ENCODE measurements around the gene ZNF804B. TPM values are rescaled to one million over a fixed set of nuclear protein-coding genes. Genes with fewer than 3 reads are reported as not detected.

Gene ZNF804B
- polyA plus RNA-seq, 1 donor, result 0.04 TPM

DNA sequence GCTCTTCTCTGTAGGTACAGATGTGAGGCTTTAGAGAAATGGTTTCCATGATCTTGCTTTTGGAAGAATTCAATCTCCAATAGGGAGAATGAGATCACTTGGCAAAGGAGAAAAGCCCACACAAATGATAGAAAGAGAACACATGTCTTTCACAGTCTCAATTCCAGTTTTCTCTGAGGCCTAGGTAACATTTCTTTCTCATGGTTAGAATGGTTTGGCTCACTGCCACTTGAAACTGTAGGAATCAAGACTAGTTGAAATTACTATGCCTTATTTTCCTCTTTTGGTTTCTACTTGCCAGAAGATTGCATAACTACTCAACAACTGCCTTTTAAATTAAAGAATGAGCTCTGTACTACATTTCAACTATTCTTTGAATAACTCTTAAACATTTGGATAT is 312.6 kb downstream of the ZNF804B start:
- H3K4me3 ChIP-seq (ENCODE audit: low read length), result no peak overlapping the region
- no peaks in the 10 kb centered on the region for H3K9me3 ChIP-seq (ENCODE audit: control insufficient read depth, low read depth, low read length)
- DNase-seq, result no peak
- no peaks in the 10 kb centered on the region for H3K4me1 ChIP-seq (ENCODE audit: control insufficient read depth, insufficient read depth, low read length)
- no peak overlapping the region for H3K27ac ChIP-seq (ENCODE audit: low read length)
- H3K27me3 ChIP-seq (ENCODE audit: control insufficient read depth, insufficient read depth, low read length), result no peaks in the 10 kb centered on the region
- H3K36me3 ChIP-seq (ENCODE audit: control insufficient read depth, insufficient read depth, low read length), result no peaks in the 10 kb centered on the region

DNA sequence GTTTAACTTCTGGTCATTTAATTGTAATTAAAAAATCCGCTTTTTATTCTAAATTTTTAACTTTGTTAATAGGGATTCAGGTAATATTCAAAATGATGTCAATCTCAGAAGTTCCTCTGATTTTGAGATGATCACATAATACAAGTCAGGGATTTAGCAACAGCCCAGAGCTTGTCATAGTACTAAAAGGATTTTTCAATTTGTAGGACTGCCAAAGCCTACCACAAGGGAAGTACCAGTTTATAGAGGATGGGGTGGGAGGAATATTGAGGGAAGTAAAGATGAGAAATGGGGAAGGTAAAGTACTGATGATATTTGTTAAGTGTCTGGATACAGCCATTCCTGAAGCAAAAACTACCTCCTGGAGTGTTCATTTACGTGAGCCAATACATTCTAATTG is 314.3 kb downstream of the ZNF804B start:
- Histone ChIP-seq H3K4me1 (ENCODE audit: control insufficient read depth, insufficient read depth, low read length) (no peaks in the 10 kb centered on the region), H3K27me3 (ENCODE audit: control insufficient read depth, insufficient read depth, low read length) (no peaks in the 10 kb centered on the region), H3K36me3 (ENCODE audit: control insufficient read depth, insufficient read depth, low read length) (no peaks in the 10 kb centered on the region), H3K4me3 (ENCODE audit: low read length) (no peak overlapping the region), H3K9me3 (ENCODE audit: control insufficient read depth, low read depth, low read length) (no peaks in the 10 kb centered on the region), H3K27ac (ENCODE audit: low read length) (no peak overlapping the region)
- WGBS (ENCODE audit: insufficient coverage, low lambda C conversion rate), result 100% methylated on average over 1 of the region's 2 CpGs
- DNase-seq, result no peak

DNA sequence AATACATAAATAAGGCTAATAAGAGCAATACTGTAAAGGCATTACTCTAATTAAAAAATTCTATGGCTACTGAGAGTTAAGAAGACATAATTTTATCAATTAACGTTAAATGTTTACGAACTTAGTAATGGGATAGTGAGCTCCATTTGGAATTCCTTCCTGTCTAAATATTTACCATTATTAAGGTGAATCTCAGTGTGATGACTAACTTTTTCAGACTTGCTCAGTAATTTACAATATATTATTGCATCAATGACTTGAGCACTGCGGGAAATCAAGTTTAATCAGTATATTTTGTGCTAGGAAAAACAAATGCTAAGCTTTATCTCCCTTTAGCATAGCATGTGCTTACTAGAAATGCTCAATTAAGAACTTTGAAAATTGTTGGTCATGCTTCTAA is 318.5 kb downstream of the ZNF804B start:
- Histone ChIP-seq H3K27me3 (ENCODE audit: control insufficient read depth, insufficient read depth, low read length) (no peaks in the 10 kb centered on the region), H3K4me1 (ENCODE audit: control insufficient read depth, insufficient read depth, low read length) (no peaks in the 10 kb centered on the region), H3K9me3 (ENCODE audit: control insufficient read depth, low read depth, low read length) (no peaks in the 10 kb centered on the region), H3K36me3 (ENCODE audit: control insufficient read depth, insufficient read depth, low read length) (no peaks in the 10 kb centered on the region), H3K27ac (ENCODE audit: low read length) (no peak overlapping the region), H3K4me3 (ENCODE audit: low read length) (no peak overlapping the region)
- DNase-seq, result no peak
- WGBS (ENCODE audit: insufficient coverage, low lambda C conversion rate), result 65% methylated on average over 2 of the region's 3 CpGs

DNA sequence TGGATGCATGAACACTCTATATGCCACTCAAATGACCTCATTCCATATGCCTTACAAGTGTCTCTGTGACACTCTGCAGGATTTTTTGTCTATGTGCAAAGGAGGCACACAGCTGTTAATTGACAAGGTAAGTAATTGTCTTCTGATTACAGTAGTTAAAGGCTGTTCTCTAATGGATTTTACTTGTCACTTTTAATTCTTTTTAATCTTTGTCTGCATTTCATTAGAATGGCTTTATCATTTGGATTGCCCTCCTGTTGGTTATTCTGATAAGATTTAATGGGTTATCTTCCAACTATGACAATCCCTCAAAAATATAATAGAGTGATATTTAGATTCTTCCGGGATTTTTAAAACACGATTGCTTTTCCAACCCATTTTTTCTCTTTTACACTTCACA is 326.1 kb downstream of the ZNF804B start:
- no peaks in the 10 kb centered on the region for H3K27me3 ChIP-seq (ENCODE audit: control insufficient read depth, insufficient read depth, low read length)
- WGBS (ENCODE audit: insufficient coverage, low lambda C conversion rate), result 93% methylated on average over 2 of the region's 2 CpGs
- H3K36me3 ChIP-seq (ENCODE audit: control insufficient read depth, insufficient read depth, low read length), result no peaks in the 10 kb centered on the region
- H3K9me3 ChIP-seq (ENCODE audit: control insufficient read depth, low read depth, low read length), result no peaks in the 10 kb centered on the region
- no peak overlapping the region for H3K4me3 ChIP-seq (ENCODE audit: low read length)
- DNase-seq, result no peak
- H3K4me1 ChIP-seq (ENCODE audit: control insufficient read depth, insufficient read depth, low read length), result no peaks in the 10 kb centered on the region
- no peak overlapping the region for H3K27ac ChIP-seq (ENCODE audit: low read length)

DNA sequence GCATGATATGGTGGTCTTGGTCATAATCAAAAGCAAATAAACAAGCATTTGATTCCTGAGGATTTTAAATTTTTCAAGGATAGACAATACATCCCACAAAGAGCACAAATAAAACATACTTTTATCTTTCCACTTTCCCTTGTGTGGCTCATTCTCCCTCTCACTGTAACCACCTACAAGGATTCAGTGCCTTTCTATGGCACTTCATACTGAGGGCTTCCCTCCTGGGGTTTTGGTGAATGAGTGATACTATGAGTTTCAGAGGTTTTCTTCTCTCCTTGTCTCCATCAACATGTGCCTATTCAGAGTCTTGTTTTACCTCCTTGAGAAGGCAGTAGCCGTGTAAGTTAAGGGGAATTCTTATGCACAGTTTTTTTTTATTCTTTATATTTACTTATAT is 332.1 kb downstream of the ZNF804B start:
- WGBS (ENCODE audit: insufficient coverage, low lambda C conversion rate), result 60% methylated on average over 1 of the region's 1 CpG
- no peaks in the 10 kb centered on the region for H3K9me3 ChIP-seq (ENCODE audit: control insufficient read depth, low read depth, low read length)
- H3K36me3 ChIP-seq (ENCODE audit: control insufficient read depth, insufficient read depth, low read length), result no peaks in the 10 kb centered on the region
- H3K4me3 ChIP-seq (ENCODE audit: low read length), result no peak overlapping the region
- no peak overlapping the region for H3K27ac ChIP-seq (ENCODE audit: low read length)
- no peak for DNase-seq
- H3K4me1 ChIP-seq (ENCODE audit: control insufficient read depth, insufficient read depth, low read length), result no peaks in the 10 kb centered on the region
- no peaks in the 10 kb centered on the region for H3K27me3 ChIP-seq (ENCODE audit: control insufficient read depth, insufficient read depth, low read length)

DNA sequence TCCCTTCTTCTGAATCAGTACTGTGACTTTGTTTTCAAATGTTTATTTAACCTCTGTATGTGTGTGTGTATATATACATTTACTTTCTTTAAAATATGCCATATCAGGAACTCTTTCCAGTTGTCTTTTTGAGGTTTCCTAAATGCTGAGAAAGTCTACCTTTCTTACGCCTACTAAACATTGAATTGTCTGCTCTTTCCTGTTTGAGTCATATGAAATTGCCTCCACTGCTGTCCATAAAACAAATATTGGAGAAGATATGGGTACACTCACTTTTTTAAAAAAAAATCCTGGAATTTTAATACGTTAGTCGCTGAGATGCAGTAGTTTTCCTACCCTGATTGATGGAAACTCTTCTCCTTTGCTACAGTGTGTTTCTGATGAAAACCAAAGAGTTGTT is 334.8 kb downstream of the ZNF804B start:
- H3K27me3 ChIP-seq (ENCODE audit: control insufficient read depth, insufficient read depth, low read length), result no peaks in the 10 kb centered on the region
- no peak for DNase-seq
- H3K4me1 ChIP-seq (ENCODE audit: control insufficient read depth, insufficient read depth, low read length), result no peaks in the 10 kb centered on the region
- no peak overlapping the region for H3K4me3 ChIP-seq (ENCODE audit: low read length)
- H3K9me3 ChIP-seq (ENCODE audit: control insufficient read depth, low read depth, low read length), result no peaks in the 10 kb centered on the region
- 88% methylated on average over 3 of the region's 3 CpGs for WGBS (ENCODE audit: insufficient coverage, low lambda C conversion rate)
- H3K27ac ChIP-seq (ENCODE audit: low read length), result no peak overlapping the region
- no peaks in the 10 kb centered on the region for H3K36me3 ChIP-seq (ENCODE audit: control insufficient read depth, insufficient read depth, low read length)

DNA sequence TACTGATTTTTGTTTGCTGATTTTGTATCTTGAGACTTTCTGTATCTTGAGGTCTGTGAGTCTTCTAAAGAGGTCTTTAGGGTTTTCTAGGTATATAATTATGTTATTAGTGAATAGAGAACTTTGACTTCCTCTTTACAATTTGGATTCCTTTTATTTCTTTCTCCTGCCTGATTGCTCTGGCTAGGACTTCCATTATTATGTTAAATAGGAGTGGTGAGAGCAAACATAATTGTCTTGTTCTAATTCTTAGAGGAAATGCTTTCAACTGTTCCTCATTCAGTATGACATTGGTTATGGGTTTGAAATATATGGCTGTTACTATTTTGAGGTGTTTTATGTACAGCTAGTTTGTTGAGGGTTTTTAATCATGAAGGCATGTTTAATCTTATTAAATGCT is 344.1 kb downstream of the ZNF804B start:
- Histone ChIP-seq H3K27me3 (ENCODE audit: control insufficient read depth, insufficient read depth, low read length) (no peaks in the 10 kb centered on the region), H3K27ac (ENCODE audit: low read length) (no peak overlapping the region), H3K36me3 (ENCODE audit: control insufficient read depth, insufficient read depth, low read length) (no peaks in the 10 kb centered on the region), H3K9me3 (ENCODE audit: control insufficient read depth, low read depth, low read length) (no peaks in the 10 kb centered on the region), H3K4me1 (ENCODE audit: control insufficient read depth, insufficient read depth, low read length) (no peaks in the 10 kb centered on the region), H3K4me3 (ENCODE audit: low read length) (no peak overlapping the region)
- no peak for DNase-seq

DNA sequence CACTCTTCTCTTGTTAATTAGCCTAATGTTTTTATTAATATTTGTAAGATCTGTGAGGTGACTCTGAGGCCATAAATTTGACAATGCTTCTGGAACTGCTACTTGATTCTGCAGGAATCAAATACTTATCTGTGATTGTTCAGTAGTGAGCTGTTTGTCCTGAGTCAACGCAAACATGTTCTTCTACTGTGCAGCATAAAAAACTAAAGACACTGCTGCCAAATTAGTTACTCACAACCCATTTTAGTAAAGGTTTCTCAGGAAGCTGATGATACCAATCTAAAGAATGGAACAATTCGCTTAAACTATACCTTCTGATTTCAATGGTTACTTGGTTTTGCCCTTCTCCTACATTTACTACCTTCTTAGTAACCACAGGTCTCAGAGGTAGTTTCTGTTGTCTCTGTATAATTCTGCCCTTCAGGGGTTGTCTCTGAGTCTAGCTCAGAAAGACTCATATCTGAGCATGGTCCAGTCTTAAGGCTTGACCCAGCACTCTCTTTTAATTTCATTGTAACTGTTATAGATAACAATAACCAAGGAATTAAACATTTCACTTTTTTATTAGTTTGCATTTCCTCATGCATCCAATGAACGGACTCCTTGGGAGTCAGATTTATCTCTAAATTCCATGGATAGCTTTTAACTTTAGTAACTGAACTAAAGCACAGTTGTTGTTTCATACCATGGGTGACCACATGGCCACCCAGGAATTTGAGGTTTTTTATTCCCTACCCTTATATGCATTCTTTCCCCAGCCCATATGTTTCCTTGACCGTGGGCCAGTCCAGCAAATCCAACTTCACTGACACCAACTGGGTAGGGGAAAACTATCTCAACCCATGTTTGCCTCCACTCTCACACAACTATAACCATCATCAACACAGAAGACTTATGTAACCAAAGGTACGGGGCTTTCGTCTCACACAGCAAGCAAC is 345.5 kb downstream of the ZNF804B start:
- H3K4me3 ChIP-seq (ENCODE audit: low read length), result no peak overlapping the region
- WGBS (ENCODE audit: insufficient coverage, low lambda C conversion rate), result 100% methylated on average over 1 of the region's 6 CpGs
- DNase-seq, result no peak
- no peaks in the 10 kb centered on the region for H3K4me1 ChIP-seq (ENCODE audit: control insufficient read depth, insufficient read depth, low read length)
- no peak overlapping the region for H3K27ac ChIP-seq (ENCODE audit: low read length)
- H3K36me3 ChIP-seq (ENCODE audit: control insufficient read depth, insufficient read depth, low read length), result no peaks in the 10 kb centered on the region
- no peaks in the 10 kb centered on the region for H3K27me3 ChIP-seq (ENCODE audit: control insufficient read depth, insufficient read depth, low read length)
- H3K9me3 ChIP-seq (ENCODE audit: control insufficient read depth, low read depth, low read length), result no peaks in the 10 kb centered on the region

DNA sequence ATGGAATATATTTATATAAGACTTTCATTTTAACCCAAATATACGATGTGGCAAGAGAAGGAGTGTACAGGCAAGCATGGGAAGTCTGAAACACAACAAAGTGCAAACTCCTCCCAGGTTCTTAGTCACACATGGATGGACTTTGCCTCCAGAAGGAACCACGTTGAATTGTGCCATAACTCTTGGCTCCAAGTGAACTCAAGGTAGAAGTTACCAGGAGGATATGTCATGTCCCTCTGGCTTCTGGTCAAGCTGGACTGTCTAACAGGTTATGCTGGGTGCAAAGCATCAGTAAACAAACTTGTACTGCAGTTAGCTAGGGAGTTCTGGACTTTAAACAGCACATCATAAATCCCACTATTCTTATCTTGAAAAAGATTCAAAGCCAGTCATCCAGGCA is 364.4 kb downstream of the ZNF804B start:
- WGBS (ENCODE audit: insufficient coverage, low lambda C conversion rate), result no CpG with 5 or more reads among the region's 2 CpGs
- Histone ChIP-seq H3K36me3 (ENCODE audit: control insufficient read depth, insufficient read depth, low read length) (no peaks in the 10 kb centered on the region), H3K27ac (ENCODE audit: low read length) (no peak overlapping the region), H3K4me3 (ENCODE audit: low read length) (no peak overlapping the region), H3K9me3 (ENCODE audit: control insufficient read depth, low read depth, low read length) (no peaks in the 10 kb centered on the region), H3K27me3 (ENCODE audit: control insufficient read depth, insufficient read depth, low read length) (no peaks in the 10 kb centered on the region), H3K4me1 (ENCODE audit: control insufficient read depth, insufficient read depth, low read length) (no peaks in the 10 kb centered on the region)
- no peak for DNase-seq

DNA sequence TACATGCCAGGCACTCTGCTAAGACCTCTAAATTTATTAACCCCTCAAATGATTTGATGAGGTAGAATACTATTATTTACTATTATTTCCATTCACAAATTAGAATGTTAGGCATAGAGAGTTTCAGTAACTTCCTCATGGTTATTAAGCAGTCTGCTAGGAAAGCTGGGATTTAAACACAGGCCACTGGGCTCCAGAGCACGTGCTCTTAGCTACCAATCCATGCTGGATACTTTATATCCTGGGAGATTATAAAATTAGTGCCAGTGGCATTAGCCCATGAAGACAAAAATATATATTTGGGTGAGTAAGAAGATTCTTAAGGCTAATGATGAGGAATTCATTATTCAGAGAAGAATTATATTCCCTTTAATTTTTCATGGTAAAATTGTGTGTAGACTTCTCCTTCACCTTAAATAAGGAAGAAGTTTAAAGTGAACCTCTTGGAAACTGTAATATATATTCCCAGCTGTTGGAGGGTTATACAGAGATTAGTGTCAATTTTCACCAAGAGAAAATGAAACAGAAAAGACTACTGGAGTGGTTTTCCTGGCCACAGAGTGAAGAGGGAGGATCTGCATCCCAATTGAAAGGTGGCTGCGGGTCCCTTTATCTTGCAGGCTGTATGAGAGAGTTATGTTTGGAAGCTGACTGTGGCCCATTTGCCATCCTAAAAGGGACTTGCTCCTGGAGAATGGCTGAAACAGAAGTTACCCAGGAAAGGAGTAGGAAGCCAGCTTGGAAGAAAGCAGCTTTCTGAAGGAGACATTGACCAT is 370.3 kb downstream of the ZNF804B start:
- no CpG with 5 or more reads among the region's 2 CpGs for WGBS (ENCODE audit: insufficient coverage, low lambda C conversion rate)
- no peaks in the 10 kb centered on the region for H3K4me1 ChIP-seq (ENCODE audit: control insufficient read depth, insufficient read depth, low read length)
- no peak for DNase-seq
- no peaks in the 10 kb centered on the region for H3K9me3 ChIP-seq (ENCODE audit: control insufficient read depth, low read depth, low read length)
- H3K36me3 ChIP-seq (ENCODE audit: control insufficient read depth, insufficient read depth, low read length), result no peaks in the 10 kb centered on the region
- no peak overlapping the region for H3K27ac ChIP-seq (ENCODE audit: low read length)
- H3K27me3 ChIP-seq (ENCODE audit: control insufficient read depth, insufficient read depth, low read length), result no peaks in the 10 kb centered on the region
- no peak overlapping the region for H3K4me3 ChIP-seq (ENCODE audit: low read length)

Data from large intestine (tissue), 3 donors.